HG03196 (cell line): Measurements from ENCODE around the gene TRIM43B.
"Not testable (repeated sequence)": the region's sequence is repeated elsewhere in the genome, so short reads cannot be mapped to it uniquely, and the experiment has no call there.

Source experiments
- ATAC-seq: cut with Tn5 transposase; IDR thresholded peaks from one replicate; pipeline ENCODE4 v1.9.1; 2021; ENCODE audit not compliant: unreplicated experiment

TRIM43B gene

DNA sequence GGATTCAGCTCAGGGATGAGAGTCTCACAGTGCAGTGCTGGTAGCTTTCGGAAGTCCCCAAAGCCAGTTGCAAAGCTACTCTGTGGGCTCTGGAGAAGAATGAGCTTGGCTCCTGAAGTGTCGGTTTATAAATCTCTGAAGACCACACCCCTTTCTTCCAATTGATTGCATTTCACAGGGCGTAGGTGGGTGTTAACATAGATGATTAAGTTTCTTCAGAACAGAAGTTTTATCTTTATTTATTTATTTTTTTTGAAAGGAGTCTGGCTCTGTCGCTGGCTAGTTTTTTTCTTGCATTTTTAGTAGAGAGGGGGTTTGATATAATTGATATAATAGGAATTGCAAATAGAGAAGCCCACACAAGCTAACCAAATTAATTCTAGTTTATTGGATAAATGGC lies at the start of gene TRIM43B:
TRIM43B (minus strand) TSS at position 101 of the 400 bp plus-strand sequence. CDS start 2,040 bp downstream, outside the sequence.
- ATAC-seq: not testable (repeated sequence)

DNA sequence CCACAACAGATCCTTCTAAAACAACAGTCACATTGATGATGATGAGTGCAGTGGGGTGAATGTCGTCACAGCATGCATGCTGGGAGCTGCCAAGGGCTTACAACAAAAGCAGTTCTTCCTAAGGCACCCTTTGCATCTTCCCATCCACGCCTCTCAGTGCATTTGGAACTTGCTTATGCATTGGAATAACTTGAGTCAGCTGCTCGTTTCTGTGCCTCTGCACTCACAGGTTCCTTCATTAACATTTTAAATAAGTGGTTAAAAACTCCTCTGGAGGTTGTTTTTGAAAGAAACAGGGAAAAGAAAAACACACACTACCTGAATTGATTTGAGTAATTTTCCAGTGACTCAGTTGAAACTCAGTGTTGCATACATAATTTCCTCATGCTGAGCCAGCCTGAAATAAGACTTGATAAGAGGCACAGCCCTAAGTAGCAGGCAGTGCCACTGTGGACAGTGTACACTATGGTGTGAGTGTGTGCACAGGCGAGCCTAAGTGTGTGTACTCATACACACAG lies 46.8 kb upstream of the TRIM43B start:
- ATAC-seq: peak; percentile 3

DNA sequence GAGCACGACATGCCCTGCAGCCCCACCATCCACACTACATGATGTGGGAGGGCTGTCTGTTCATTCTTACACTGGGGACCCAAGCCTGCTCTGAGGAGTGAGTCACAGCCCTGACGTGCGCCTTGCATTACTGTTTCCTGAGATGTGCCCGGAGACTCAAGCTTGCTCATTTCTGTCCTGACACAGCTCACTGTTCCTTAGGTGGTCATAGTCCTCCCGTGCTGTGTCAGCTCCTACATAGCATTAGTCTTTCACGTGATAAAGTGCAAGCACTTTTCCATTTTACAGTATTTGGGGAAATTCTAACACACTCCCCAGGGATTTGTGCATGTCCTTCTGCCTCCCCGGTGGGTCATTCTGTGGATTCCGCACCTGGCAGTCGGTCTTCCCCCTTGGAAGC lies 46.2 kb upstream of the TRIM43B start:
- peak; percentile 76 for ATAC-seq

DNA sequence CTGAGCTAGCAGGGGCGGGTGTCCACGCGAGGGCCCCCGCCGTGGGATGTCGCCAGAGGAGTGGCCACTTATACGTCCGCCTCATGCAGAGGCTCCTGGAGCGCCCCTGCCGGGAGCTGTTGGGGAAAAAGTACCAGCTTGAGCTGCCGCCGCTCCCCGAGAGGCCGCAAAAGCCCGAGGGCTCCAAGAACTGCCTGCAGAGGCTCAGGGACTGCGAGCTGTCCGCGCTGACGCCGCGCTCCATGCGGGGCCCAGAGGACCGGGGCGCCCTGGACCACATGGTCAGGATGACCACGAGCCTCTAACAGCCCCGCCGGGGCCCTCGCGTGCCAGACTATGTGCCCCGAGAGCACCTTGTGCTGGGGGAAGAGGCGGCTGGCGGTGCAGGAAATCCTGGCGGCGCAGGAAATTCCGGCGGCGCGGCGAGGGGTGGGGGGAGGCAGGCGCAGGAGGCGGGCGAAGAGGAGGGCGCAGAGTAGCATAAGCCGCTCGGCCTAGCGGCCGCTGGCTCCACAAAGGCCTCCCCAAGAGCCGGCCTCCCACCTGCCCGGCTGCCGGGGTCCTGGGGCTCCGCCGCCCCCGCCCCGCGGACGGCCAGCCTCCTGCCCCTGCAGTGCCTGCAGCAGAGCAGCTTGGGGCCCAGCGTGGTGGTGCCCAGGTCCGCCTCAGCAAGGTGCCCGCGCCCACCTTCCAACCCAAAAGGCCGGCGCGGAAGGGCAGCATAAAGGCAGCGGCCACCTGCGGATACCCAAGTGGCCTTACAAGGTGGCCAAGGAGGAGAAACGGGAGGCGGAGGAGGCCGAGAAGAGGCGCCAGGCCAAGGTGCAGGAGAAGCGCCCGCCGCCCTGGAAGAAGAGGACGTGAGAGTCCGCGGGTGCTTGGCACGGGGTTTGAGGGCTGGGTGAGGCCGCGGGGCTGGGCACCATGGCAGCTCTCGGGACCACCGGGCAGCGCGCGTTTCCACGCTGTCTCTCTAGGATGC lies 42.1 kb upstream of the TRIM43B start:
- ATAC-seq: no peak

DNA sequence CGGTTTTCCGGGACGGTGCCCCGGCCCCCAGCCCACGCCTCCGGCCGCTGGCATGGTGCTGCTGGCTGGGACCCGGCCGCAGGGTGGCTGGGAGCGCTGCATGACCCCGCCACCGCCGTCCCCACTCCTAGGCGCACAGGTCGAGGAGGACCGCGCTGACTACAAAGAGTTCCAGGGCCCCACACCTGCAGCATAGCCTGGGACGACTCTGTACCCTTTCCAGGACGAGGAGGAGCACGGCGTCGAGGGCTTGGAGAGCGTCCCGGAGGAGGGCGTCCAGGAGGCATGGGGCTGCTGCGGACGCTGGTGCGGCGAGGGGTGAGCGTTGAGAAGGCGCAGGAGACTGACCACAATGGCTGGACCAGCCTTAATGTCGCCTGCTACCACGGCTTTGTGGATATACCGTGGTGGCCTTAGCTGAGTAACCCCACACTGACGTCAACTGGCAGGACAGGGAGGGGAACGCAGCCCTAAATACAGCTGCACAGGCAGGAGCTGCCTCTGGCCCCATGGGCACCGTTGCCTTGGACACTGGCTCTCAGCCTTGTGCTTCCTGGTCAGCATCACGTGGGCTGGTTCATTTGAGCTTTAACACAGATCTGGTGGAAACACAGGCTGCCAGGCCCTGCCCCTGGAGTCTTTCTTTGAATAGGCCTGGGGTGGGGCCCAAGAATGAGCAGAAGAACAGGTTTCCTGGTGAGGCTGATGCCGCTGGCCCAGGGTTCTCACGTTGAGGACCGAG lies 40.9 kb upstream of the TRIM43B start:
- ATAC-seq: no peak

DNA sequence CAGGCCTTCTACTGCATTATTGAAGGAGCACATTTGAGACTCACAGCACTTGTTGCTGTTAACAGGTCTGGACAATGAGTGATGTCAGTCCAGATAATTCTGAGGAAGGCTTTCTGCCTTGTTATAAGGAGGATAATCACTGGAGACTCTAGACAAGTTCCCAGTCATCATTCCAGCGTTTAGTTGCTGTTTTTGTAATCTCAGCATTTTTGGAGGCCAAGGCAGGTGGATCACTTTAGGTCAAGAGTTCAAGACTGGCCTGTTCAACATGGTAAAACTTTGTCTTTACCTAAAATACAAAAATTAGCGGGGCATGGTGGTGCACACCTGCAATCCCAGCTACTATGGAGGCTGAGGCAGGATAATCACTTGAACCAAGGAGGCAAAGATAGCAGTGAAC lies 39.6 kb upstream of the TRIM43B start:
- no peak for ATAC-seq

DNA sequence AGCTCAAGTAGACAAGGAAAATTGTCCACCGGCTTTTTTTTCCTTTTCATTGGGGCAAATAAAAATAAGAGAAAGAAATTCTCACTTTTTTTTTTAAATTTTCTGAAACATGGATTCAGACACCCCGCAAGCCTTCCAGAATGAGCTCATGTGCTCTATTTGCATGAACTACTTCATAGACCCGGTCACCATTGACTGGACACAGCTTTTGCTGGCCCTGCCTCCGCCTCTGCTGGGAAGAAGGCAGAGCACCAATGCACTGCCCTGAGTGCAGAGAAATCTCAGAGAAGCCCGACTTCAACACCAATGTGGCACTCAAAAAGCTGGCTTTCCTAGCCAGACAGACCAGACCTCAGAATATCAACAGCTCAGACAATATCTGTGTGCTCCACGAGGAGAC lies 30.2 kb upstream of the TRIM43B start:
- ATAC-seq: no peak

DNA sequence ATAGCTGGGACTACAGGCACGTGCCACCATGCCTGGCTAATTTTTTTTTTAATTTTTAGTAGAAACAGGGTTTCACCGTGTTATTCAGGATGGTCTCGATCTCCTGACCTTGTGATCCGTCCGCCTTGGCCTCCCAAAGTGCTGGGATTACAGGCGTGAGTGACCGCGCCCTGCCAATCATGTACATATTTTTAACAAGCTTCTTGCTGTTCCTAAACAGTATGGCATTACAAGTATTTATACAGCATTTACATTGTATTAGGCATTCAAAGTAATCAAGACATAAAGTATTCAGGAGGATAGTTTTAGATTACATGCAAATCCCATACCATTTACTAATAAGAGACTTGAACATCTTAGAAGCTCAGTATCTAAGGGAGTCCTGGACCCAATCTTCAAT lies 29.7 kb upstream of the TRIM43B start:
- not testable (repeated sequence) for ATAC-seq

DNA sequence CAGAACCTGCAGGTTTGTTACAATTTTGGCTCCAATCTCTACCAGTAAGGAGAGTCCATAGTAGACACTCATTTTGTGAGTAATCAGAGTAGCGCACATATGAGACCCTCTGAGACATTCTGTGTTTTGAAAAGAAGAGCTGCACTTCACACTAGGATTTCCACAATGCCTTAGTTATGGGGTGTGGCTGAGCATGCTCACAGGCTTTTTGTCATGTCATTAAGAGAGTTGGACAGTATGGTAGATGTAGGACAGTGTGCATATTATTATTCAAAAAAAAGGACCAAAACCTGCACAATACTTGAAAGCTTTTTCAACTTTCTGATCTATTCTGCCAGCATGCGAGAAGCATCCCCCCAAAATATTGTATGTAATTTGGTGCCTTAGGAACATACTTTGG lies 24.9 kb upstream of the TRIM43B start:
- no peak for ATAC-seq

DNA sequence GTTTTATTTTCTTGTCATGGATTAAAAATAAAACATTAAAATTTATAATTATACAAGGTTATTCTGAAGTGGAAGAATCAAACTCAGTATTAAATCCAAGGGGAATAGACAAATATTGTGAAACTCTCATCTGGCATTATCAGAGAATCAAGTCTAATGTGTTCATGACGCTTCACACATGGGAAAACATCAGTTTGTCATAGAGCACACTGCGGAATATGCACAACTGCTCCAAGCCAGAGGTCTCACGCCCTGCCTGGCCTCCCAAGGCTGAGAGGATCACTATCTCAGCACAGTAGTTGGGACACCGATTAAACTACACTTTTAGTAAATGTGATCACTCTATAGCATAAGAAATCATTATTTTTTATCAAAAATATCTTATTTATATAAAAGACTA lies 20.7 kb upstream of the TRIM43B start:
- no peak for ATAC-seq

DNA sequence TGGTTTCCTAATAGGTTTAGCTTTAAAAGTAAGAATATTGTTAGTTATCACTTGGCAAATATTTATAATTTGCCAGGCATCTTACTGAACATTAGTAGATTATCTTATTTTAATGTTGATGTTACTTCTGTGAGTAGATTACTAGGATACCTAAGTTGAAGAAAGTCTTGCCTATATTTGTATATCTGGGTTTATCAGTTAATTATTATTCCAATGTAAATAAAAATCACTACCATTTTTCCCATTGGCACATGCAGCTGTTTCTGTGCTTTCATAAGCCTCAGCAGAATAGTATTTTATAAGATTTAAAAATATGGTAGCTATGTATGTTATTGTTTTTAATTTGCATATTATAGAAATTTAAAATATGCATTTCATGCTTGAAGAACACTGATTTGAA lies 16.3 kb upstream of the TRIM43B start:
- no peak for ATAC-seq

DNA sequence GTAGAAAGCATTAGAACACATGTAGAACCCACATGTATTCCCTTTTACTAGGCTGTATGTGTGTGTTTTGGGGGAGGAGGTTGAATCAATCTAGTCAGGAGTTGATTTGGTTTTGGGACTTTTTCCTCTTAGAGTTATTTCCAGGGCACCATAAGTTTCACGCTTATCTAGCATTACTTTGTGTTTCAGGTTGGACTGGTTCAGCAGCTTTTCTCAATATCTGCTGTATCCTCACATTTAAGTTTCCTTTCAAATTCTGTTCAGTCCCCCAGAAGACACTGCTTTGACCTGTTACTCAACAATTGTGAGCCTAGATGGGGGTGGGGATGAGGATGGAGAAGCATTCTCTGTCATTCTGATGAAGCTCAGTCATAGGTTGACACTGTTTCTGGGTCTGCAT lies 7.5 kb upstream of the TRIM43B start:
- not testable (repeated sequence) for ATAC-seq

DNA sequence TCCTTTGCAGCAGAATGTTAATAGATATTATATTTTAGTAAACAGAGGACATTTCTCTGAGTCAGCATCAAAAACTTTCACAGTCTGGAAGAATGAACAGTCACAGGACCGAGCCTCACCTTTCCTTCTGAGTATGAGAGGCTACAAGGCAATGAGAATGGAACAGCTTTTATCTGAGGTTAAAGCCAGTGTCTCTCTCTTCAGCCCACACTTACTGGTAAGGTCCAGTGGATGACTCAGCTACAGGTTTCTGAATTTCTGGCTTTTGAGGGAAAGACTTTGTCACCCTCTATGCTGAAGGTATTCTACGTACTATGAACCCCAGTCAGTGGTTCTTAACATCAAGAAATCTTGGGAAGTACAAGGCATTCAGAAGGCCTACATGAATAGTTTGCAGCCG lies 9.5 kb downstream of the TRIM43B start:
- not testable (repeated sequence) for ATAC-seq

DNA sequence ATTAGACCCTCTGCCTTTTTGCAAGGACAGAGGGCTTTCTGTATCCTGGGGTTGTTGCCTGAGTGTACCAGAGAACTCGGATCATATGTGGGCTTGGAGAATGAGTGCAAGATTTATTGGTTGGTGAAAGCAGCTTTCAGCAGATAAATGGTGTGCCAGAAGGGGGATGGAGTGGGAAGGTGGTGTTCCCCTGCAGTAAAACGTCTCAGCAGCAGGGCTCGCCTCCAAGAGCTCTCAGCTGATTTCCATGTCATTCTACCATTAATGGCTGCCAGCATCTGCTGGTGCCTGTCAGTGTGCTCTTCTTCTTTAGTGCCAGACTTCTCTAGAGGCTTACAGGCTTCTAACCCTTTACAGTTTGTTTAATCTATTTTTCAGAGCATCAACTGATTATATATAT lies 16.6 kb downstream of the TRIM43B start:
- not testable (repeated sequence) for ATAC-seq

DNA sequence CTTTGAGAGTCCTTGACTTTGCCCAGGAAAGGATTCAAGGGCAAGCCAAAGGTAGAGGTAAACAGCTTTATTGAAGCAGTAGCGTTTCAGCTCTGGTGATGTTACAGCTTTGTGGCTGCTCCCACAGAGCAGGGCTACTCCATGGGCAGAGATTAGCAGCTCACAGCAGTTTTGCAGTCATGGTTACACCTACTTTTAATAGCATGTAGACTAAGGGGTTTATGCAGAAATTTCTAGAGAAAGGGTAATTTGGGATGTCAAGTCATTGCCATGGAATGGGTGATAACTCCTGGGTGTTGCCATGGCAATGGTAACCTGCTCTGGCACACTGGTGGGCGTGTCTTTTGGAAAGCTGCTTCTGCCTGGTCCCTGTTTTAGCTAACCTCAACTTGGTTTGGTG lies 18.0 kb downstream of the TRIM43B start:
- not testable (repeated sequence) for ATAC-seq

DNA sequence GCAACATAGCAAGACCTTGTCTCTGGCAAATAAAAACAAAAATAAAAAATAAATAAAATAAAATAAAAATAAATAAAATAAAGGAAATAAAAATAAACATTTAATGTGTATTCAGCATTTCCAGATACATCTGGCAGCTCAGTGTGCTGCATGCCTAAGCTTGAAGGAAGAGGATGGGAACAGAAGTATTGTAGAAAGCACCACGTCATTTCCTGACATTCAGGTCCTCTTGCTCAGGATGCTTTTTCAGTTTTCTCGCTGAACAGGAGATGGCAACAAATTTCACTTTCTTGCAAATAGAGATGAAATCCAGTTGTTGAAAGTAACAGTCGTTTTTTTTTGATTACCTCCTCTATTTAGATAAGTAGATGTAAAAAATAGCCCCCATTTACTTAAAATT lies 21.3 kb downstream of the TRIM43B start:
- ATAC-seq: not testable (repeated sequence)

DNA sequence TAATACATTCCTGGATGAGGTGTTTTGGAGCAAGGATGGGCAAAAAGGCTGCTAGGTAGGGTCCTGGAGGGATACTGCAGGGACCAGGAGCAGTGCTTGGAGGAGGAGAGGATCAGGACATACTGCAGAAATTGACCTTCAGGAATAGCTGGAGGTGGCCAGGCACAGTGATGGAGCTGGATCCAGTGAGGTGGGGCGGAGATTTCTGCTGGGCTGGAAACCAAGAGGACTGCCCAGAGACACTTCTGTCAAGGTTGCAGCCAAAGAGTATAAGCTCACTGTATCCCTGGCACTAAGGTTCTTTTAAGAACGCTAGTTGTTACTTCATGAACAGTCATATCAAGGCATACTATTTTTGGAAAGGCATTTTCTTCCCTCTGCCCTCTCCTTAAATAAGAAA lies 39.2 kb downstream of the TRIM43B start:
- ATAC-seq: not testable (repeated sequence)

DNA sequence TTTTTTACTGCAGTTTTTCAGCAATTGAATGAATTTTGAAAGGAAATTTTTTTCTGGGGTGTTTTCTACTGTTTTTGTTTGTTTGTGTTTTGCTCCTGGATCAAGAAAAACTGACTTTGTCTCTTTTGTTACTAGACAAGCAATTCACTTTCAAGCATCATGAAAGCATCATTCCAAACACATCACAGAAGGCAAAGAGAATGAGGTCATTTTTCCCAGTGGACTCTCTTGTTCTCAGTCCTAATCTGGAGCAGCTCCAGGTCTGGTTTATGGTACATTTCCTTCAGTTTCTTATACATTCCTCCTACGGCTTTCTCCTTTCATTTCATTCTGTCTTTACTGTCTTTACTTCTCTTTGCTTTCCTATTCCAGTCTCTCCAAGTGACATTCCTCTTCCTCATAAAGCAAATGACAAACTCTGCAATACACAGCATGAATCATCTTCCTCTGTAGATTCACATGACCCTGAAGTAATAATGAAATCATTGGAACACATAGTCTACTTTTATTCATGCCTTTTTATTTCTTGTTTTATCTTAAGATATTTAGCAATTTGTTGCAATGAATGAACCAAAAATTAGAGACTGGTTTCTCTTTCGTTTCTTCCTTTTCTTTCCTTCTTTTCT lies 42.0 kb downstream of the TRIM43B start:
- ATAC-seq: not testable (repeated sequence)

DNA sequence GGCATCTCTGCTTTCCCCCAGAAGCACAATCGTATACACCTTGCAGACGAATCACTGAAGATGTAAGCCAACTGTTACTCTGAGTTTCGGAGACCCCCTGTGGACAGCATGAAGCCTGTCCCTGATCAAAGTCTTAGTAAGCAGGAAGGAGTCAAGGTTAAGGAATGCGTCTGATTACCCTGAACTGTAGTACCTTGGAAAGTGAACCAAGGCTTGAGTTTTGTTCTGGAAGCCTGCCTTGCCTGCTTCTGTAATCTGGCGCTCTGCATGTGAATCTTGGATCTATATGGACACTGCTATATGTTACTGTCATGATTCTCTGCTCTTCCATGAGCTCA lies 48.7 kb downstream of the TRIM43B start:
- ATAC-seq: not testable (repeated sequence)

DNA sequence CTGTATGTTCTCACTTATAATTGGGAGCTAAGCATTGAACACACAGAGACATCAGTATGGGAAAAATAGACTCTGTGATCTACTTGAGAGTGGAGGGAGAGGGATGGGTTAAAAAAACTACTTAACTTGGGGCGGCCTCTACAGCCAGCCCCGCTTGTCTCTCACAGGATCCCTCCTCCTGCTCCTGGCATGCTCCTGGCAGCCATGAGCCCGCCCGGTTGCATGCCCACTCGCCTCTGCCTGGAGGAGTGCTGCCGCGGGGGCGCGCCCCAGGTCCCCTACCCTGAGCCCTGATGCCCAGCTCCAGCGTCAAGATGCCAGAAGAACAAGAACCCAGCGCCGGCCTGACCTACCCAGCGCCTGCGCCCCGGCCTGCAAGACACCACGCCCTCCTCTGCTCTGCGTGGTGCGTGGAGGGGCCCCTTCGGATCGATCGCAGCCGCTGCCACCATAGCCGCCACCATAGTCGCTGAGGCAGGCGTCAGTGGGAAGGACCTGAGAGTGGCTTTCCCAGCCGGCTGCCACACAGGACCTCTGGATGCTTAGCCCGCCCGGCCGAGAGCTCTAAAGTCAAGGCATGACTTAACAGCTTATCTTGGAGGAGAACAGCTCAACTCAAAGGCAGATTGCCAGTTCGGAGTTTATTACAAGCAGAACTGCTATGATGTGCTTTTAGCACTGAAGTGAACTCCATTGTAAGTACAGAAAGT lies 49.2 kb downstream of the TRIM43B start:
- ATAC-seq: not testable (repeated sequence)
